Dermis microvascular lymphatic vessel endothelial cell (primary cell): ENCODE measurements around the gene FMO5. TPM values are rescaled to one million over a fixed set of nuclear protein-coding genes. Genes with fewer than 3 reads are reported as not detected.

Source experiments
- DNase-seq, 2 donors: peaks; one replicate each; pipeline versions ENCODE4 v3.0.0 to v3.0.0-alpha.2; 2010; ENCODE audit warnings: low read depth in 2 of 2
- total RNA-seq: library from RNA; depleted of rRNA; stranded (reverse); fragments of >200 nt; gene quantifications from 2 replicates; pipeline ENCODE4 v1.2.1, GENCODE V29; 2014

The FMO5 gene
- total RNA-seq, 1 donor from 2014 or later: 1.2 TPM

- DNase-seq: no peak
These were observed 73.9 kb downstream of the FMO5 start for GRCh38 chr1:147151244-147151643.

DNA sequence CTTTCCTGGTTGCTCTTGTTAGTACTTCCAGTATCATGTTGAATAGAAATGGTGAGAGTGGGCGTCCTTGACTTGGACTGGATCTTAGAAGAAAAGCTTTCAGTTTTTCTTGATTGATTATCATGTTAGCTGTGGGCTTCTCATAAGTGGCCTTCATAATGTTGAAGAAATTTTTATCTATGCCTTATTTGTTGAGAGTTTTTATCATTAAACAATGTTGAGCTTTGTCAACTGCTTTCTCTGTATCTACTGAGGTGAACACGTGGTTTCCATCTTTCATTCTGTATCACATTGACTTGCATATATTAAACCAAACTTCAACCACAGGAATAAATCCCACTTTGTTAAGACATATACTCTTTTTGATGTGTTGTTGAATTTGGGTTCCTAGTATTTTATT, 82.3 kb downstream of the FMO5 start:
- DNase-seq: no peak

Other genes with a start within 250 kb of the FMO5 start
- gene PRKAB2, start 52.9 kb downstream of the FMO5 start, total RNA-seq: 3.2 and 3.6 TPM in 2 replicates
- 24.9 and 34.7 TPM in 2 replicates for gene CHD1L, start 17.3 kb upstream of the FMO5 start, total RNA-seq